GM21825 (cell line): ENCODE results near the gene CABLES2.

Experiments used
- ATAC-seq: cut with Tn5 transposase; IDR thresholded peaks from one replicate; pipeline ENCODE4 v1.9.1; 2021; ENCODE audit warnings: mild to moderate bottlenecking, moderate library complexity; ENCODE audit not compliant: unreplicated experiment

Gene CABLES2

GRCh38 chr20:62418709-62419487 is 11.8 kb upstream of the CABLES2 start:
- no peak for ATAC-seq

- ATAC-seq = no peak
Measured at GRCh38 chr20:62417981-62418708, 11.1 kb upstream of the CABLES2 start.

DNA sequence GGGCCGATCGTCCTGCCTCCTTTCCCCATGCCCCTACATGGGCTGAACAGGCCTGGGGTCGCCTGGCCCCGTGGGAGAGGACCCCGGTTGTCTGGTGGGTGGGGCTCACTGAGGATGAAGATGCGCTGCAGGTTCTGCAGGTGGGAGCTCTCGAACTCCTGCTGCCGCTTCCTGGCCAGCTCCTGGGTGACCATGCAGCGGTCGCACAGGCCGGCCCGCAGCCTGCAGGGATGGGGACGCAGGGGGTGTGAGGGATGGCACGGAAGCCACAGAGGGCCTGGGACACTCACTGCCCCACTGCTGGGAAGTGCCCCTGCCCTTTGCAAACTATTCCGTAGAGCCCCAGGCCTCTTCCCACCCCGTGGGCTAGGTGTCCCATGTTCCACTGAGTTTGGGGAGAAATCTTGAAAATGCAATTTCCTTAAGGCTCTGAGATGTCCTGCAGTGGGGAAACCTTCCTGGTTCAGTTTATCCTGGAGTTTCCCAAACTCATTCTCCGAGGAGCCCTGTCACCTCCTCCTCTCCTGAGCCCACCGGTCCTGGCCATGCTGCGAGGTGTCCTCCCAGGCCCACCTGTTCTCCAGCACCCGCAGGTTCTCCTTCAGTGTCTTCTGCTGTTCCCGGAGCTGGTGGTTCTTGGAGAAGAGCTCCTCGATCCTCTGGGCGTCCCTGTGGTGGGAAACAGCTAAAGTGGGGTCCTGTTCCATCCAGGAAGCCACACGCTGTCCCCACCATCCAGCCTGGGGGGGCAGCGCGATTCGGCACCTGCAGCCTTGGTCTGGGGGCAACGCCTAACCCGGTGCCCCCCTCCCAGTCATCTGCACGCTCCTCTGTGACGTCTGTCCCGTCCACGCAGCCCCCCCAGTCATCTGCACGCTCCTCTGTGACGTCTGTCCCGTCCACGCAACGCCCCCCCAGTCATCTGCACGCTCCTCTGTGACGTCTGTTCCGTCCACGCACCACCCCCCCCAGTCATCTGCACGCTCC is 9.9 kb upstream of the CABLES2 start:
- no peak for ATAC-seq

DNA sequence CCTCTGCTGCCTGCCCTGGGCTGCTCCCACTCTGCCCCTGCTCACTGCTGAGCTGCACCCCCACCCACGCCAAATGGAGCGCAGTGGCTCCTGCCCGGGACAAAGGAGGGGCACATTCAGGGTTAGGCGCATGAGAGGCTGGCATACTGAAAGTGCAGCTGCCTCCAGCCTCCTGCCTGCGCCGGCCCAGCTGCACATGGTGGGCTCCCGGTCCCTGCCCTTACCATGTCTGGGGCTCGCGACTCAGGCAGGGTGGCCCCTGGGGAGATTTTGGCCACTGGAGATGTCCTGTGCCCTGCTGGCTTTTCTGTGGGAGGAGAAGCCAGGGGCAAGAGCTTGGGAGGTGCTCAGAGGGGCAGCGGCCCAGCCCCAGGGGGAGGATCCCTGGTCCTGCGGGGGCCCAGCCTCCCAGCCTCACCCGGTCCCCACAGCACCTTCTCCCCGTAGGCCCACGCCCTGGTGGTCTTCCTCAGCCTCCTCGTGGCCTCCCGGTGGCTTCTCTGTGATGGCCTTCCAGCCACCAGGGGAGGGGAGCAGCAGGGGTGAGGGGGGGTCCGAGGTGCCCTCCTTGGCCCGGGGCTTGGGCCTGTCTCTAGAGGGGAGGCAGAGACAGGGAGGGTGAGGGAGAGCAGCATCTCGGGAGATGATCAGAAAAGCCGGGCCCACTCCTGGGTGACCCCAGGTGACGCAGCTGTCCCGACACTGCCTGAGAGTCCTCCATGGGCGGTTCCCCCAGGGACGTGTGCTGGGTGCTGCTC is 8.4 kb upstream of the CABLES2 start:
- ATAC-seq = no peak

DNA sequence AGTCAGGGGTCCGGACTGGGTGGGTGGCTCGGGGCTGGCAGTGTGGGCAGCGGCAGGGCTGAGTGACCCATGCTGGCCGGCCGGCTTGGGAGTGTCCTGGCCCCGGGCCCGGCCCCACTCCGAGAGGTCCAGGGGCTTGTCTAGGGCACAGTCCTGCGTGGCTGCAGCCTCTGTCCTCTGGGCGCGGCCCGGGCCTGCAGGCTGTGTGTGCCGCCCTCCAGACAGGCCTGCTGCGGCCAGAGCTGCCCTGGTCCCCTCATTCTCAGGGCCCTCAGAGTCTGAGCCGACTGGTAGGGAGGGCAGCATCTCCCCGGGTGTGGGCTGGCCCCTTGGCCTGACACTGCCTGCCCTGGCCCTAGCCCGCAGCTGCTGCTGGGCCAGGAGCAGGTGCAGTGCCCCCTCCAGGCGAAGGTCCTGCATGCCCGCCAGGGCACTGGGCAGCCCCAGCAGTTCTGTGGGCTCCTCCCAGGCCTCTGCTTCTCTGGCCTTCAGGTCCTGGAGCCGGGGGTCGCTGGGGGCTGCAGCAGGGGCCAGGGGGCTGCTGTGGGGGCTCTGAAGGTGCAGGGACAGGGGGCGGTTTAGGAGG is 6.9 kb upstream of the CABLES2 start:
- no peak for ATAC-seq

DNA sequence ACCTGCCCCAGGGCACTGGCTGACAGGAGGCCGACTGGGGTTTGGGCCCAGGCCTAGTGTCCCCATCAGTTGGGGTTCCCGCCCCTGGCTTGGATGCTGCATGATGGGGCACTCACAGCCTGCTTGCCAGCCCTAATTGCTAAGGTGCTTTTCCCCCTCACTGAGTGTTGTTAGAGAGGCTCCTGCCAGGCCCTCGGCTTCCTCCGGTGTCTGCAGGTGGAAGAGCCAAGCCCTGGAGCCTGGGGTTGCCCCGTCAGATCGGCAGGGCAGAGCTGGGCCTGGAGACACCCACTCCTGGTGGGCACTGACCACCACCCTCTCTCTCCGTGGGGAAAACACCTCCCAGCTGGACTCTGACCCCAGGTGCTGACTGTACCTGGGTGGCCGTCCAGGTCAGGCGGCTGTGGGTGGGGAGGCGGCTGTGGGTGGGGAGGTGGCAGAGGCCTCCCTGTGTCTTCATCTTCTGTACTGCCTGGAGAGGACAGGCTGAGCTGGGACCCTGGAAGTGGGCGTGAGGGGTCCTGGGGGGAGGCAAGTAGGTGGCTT is 6.0 kb upstream of the CABLES2 start:
- no peak for ATAC-seq

DNA sequence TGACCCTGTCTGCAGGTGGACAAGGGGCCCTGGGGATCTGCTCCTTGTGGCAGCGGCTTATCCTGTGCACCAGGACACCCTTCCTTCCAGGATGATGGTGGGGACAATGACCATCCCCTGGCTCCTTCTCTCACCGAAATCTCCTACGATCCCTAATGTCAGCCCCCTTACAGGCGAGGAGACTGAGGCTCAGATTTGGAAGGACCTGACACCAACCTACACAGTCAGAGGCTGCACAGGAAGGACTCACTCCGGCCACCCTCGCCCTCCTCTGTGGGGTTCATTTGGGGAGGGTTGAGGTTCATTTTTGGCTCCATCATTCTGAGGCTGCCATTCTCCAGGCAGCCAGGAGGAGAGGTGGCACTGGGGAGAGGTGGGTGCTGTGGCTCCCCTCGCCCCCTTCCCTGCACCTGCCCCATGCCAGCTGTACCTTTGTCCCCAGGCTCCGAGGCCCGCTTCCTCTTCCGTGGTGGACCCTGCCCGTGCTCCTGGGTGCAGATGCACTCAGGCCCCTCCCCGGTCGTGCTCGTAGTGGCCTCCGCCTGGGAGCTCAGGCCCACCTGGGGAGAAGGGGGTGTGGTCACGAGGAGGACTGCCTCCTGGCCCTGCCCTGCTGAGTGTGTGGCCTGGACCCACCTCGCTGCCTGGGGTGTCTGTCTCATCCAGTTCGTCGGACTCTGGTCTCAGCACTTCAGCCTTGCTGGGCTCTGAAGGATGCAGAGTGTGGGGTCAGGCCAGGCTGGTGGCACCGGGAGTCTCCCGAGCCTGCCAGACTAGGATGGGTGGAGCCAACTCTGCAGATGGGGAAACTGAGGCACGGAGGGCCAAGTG is 5.3 kb upstream of the CABLES2 start:
- no peak for ATAC-seq

GRCh38 chr20:62411479-62412193 is 4.6 kb upstream of the CABLES2 start:
- ATAC-seq = no peak

DNA sequence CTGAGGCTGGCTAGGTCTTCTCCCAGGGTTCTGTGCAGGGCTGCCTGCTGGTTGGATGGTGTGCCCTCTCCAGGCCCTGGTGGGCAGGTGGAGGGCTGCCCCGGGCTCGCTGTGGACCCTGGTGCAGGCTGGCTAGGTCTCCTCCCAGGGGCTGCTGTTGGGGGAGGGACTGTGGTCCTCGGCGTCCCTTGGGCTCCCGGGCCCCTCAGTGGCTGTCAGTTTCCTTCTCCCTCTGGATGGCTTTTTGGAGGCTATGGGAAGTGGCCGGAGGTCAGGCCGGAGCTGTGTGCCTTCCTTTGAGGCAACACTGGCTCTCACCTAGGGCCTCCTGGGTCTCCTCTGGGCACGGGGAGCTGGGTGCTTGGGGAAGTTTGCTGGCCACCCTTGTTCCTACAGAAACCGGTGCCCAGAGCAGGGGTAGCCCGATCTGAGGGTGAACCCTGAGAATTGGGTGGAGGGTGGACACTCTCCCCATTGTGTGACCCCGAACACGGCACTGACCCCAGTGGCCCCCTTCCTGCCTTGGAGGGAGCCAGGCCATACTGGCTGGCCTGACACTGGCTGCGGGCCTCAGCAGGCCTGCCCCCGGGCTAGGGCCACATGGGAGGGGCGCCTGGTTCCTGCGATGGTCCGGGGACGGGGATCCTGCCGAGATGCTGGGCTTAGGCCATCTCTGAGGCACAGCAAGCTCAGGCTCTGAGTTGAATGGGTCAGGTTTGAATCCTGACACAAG is 3.8 kb upstream of the CABLES2 start:
- no peak for ATAC-seq

GRCh38 chr20:62409931-62410745 is 3.1 kb upstream of the CABLES2 start:
- no peak for ATAC-seq

GRCh38 chr20:62409086-62409853 is 2.2 kb upstream of the CABLES2 start:
- no peak for ATAC-seq

DNA sequence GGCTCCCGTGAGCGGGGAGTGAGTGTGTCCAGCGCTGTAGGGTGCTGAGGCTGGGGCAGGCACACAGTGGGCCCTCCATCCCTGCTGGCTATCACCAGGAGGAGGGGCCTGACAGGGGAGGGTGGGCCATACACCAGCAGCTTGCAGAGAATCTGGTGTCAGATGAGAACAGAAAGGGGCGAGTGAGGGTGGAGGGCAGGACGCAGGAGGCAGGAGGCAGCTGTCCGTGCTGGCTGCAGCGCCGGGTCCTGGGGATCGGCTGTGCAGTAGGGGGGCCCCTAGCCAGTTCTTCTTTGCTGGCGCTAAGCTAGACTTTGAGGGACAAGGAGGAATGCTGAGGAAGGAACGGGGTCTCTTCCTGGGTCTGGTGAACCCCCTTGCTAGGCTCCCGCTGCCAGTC is 1.6 kb upstream of the CABLES2 start:
- no peak for ATAC-seq

DNA sequence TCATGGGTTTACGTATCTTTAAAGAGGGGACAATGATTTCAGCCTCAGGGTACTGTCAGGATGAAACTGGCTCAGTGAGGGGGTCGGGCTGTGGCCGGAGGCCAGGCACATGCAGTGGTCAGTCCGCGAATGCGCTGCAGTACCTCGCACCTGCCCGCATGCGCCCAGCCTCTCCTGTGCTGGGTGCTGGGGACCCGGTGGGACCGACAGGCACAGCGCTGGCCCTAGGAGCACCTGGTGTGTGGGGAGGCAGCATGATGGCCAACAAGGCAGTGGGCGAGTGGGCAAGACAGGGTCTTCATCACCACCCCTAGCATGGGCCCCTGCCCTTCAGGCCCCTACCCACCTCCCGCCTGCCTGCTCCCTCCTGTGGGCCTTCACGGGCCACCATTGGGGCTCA is 970 bp upstream of the CABLES2 start:
- no peak for ATAC-seq

- no peak for ATAC-seq
Measured at GRCh38 chr20:62406635-62407176, 379 bp downstream of the CABLES2 start.

DNA sequence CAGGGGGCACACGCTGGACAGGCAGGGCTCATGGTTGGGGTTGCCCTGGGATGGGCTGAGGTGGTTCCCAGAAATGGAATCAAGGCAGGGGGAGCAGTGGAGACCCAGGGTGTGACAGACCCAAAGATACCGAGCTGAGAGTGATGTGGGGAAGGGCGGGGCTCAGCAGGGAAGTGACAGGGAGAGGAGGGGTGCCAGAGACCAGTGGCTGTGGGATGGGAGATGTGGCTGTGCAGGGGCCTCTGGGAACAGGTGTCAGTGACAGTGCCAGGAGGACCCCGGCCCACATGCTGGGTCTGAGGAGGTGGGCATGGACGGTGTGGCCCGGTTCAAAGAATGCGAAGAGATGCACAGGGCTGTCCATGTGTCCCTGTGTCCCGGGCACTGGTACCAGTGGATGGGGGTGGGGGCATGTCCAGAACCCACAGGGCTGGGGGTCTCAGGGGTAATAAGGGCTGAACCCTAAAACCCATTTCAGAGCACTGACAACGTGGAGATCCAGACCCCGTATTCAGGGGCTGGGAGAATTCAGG is 1.0 kb downstream of the CABLES2 start:
- ATAC-seq = no peak
